ENCODE data around the gene WDR36.

DNA sequence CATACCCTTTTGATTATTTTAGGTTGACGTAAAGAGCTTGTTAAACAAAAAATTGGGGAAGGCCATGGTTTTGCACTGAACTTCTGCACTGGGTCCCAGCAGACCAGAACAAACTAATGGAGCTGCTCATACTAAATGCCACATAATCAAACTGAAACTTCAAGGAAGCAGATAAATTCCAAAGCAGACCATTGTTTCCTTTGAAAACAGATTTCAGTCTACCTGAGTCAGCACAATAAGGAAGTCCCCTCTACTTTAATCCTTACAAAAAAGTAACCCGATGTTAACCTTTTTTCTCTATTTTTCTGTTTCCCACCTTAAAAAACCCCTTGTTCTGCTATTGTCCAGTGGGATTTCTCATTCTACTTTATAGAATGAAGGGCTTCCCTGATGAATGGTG lies 39.2 kb downstream of the WDR36 start:
- TF ChIP-seq, protein P1, sequence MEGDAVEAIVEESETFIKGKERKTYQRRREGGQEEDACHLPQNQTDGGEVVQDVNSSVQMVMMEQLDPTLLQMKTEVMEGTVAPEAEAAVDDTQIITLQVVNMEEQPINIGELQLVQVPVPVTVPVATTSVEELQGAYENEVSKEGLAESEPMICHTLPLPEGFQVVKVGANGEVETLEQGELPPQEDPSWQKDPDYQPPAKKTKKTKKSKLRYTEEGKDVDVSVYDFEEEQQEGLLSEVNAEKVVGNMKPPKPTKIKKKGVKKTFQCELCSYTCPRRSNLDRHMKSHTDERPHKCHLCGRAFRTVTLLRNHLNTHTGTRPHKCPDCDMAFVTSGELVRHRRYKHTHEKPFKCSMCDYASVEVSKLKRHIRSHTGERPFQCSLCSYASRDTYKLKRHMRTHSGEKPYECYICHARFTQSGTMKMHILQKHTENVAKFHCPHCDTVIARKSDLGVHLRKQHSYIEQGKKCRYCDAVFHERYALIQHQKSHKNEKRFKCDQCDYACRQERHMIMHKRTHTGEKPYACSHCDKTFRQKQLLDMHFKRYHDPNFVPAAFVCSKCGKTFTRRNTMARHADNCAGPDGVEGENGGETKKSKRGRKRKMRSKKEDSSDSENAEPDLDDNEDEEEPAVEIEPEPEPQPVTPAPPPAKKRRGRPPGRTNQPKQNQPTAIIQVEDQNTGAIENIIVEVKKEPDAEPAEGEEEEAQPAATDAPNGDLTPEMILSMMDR (optimal IDR thresholded peaks at IDR 0.05 in 1 of 3, IDR thresholded peaks at IDR 0.05 in 1 of 3, conservative IDR thresholded peaks at IDR 0.05 in 1 of 3; ENCODE audit: extremely low read depth in 1 of 3, insufficient read depth in 2 of 3, low read length in 3 of 3): no peak
- no peak for TF ChIP-seq EZH2 (IDR thresholded peaks at IDR 0.05; ENCODE audit: low read length)

Data from keratinocyte (primary cell).